ENCODE results near the gene NAV3.

GRCh38 chr12:77850129-77850528 is 19.4 kb downstream of the NAV3 start:
- TF ChIP-seq REST (IDR thresholded peaks at IDR 0.05; ENCODE audit: insufficient replicate concordance, low read depth) (no peak), POLR2AphosphoS5 (IDR thresholded peaks at IDR 0.05; ENCODE audit: low read depth) (no peak), SPI1 (IDR thresholded peaks at IDR 0.05; ENCODE audit: borderline replicate concordance, low read depth) (no peak), GABPA (IDR thresholded peaks at IDR 0.05; ENCODE audit: low read depth) (no peak)
- TF ChIP-seq, protein P1, sequence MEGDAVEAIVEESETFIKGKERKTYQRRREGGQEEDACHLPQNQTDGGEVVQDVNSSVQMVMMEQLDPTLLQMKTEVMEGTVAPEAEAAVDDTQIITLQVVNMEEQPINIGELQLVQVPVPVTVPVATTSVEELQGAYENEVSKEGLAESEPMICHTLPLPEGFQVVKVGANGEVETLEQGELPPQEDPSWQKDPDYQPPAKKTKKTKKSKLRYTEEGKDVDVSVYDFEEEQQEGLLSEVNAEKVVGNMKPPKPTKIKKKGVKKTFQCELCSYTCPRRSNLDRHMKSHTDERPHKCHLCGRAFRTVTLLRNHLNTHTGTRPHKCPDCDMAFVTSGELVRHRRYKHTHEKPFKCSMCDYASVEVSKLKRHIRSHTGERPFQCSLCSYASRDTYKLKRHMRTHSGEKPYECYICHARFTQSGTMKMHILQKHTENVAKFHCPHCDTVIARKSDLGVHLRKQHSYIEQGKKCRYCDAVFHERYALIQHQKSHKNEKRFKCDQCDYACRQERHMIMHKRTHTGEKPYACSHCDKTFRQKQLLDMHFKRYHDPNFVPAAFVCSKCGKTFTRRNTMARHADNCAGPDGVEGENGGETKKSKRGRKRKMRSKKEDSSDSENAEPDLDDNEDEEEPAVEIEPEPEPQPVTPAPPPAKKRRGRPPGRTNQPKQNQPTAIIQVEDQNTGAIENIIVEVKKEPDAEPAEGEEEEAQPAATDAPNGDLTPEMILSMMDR (IDR thresholded peaks at IDR 0.05; ENCODE audit: insufficient read depth, low read length): no peak

Data from HL-60 (cell line).